Transverse colon (tissue), 3 donors: ENCODE results near the gene PNRC2.

ENCODE experiments used
- POLR2A ChIP-seq: fragments of 450-650 bp; IDR thresholded peaks from one replicate; pipeline ENCODE4 v1.6.1; 2016; ENCODE audit warnings: antibody characterized with exemption, mild to moderate bottlenecking, moderate library complexity
- TF ChIP-seq, protein P1 (sequence below), 5 experiments: fragments of 200-600 bp in 3 of 5; fragments of 450-650 bp in 2 of 5; sonication (generic) in 3 of 5; IDR thresholded peaks; 1 replicate in 2 of 5; 2 replicates in 3 of 5; pipeline ENCODE4 v1.5.1; 2016 to 2017; ENCODE audit warnings: antibody characterized with exemption in 5 of 5, inconsistent platforms in 3 of 5, mild to moderate bottlenecking in 2 of 5, moderate library complexity in 1 of 5

DNA sequence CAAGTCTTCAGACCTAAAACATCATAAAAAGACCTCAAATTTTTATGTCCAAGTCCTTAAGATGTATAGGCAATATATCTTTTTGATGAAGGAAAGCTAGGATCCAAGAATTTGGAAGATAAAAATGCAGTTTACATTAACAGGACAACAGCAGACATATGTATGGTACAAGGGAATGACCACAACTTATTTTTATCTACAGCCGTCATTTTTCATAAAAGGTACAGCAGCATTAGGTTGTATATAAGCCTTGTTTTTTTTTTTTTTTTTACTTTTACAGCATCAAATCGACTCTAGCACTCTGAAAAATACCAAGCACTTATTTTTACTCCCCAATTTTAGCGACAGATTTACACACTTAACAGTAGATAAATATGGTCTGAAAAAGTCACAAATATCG is 19.2 kb downstream of the PNRC2 start:
- TF ChIP-seq, protein P1, sequence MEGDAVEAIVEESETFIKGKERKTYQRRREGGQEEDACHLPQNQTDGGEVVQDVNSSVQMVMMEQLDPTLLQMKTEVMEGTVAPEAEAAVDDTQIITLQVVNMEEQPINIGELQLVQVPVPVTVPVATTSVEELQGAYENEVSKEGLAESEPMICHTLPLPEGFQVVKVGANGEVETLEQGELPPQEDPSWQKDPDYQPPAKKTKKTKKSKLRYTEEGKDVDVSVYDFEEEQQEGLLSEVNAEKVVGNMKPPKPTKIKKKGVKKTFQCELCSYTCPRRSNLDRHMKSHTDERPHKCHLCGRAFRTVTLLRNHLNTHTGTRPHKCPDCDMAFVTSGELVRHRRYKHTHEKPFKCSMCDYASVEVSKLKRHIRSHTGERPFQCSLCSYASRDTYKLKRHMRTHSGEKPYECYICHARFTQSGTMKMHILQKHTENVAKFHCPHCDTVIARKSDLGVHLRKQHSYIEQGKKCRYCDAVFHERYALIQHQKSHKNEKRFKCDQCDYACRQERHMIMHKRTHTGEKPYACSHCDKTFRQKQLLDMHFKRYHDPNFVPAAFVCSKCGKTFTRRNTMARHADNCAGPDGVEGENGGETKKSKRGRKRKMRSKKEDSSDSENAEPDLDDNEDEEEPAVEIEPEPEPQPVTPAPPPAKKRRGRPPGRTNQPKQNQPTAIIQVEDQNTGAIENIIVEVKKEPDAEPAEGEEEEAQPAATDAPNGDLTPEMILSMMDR (IDR thresholded peaks at IDR 0.05): no peak
- TF ChIP-seq POLR2A: no peak
